ENCODE data around the gene TUBA4B.

Gene TUBA4B

DNA sequence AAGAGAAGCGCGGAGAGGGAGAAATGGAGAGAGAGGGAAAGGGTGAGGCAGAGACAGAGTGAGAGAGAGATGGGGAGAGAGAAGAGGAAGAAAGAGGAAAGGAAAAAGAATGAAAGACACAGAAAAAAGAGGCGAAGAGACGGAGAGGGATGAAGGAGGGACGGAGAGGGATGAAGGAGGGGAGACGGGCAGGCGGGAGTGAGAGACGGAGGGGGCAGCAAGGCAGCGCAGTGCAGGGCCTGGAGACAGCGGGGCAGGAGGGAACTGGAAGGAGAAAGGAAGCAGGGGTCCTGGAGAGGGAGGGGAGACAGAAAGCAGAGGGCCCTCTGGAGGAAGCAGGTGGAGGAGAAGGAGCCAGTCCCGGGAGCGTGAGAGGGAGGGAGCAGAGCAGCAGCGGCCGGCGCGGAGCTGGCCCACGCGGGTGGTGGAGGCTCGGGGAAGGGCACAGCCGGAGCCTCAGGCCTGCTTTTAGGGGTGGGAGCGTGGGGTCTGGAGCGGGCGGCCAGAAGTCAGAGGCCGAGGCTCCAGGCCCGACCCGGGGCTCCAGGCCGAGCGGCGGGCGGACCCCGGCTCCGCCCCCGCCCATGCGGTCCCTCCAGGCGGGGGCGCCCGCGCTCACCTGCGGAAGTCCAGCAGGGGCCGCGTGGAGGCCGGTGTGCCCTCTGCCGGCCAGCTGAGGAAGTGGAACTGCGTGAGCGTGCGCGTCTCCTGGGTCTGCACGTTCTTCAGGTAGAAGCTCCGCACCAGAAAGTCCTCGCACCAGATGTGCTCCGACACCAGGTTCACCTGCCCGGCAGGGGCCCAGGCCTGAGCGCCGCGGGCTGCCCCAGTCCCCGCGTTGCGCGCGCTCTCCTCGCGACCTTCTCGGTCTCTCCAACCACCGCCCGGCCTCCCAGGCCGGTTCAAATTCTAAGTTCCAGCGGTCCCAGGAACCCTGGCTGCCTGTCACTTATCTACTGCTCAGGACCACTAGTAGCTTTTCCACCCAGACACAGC, 41.6 kb downstream of the TUBA4B start:
- DNase-seq (ENCODE audit: insufficient read length, low spot score) (peak; percentile 100), FAIRE-seq (peak; percentile 98)
- no peak for TF ChIP-seq TAF1 (IDR thresholded peaks at IDR 0.05; ENCODE audit: low read depth, low read length)
- TF ChIP-seq PAX5 (IDR thresholded peaks at IDR 0.05; ENCODE audit: insufficient read depth, low read length, severe bottlenecking), result no peak
- TF ChIP-seq SPI1 (IDR thresholded peaks at IDR 0.05; ENCODE audit: low read depth, low read length), result peak; percentile 78

DNA sequence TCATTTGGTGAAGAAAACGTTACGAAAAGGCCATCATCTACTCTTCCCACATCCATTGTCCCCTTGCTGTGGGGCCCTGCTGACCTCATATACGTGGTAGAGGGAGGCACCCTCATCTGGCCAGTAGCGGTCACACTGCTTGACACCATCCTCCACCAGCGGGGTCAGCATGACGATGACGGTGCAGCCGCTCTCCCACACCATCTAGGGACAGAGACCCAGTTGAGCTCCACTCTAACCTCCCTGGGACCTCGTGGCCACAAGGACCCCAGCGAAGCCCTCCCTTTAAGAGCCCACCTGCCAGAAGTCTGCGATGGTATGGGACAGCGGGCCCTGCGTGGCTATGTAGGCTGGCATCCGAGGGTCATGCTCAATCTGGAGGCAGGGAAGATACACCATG, 43.1 kb downstream of the TUBA4B start:
- no peak for TF ChIP-seq POLR2AphosphoS5 (IDR thresholded peaks at IDR 0.05; ENCODE audit: low read depth, low read length)
- no peak for TF ChIP-seq SPI1 (IDR thresholded peaks at IDR 0.05; ENCODE audit: low read depth, low read length)
- no peak for TF ChIP-seq POU2F2 (IDR thresholded peaks at IDR 0.05; ENCODE audit: low read depth, low read length)
- no peak for TF ChIP-seq POLR2A (IDR thresholded peaks at IDR 0.05; ENCODE audit: low read depth, low read length)
- TF ChIP-seq PAX5 (IDR thresholded peaks at IDR 0.05; ENCODE audit: insufficient read depth, low read length, severe bottlenecking), result no peak
- TF ChIP-seq TAF1 (IDR thresholded peaks at IDR 0.05; ENCODE audit: low read depth, low read length), result no peak
- no peak for FAIRE-seq

DNA sequence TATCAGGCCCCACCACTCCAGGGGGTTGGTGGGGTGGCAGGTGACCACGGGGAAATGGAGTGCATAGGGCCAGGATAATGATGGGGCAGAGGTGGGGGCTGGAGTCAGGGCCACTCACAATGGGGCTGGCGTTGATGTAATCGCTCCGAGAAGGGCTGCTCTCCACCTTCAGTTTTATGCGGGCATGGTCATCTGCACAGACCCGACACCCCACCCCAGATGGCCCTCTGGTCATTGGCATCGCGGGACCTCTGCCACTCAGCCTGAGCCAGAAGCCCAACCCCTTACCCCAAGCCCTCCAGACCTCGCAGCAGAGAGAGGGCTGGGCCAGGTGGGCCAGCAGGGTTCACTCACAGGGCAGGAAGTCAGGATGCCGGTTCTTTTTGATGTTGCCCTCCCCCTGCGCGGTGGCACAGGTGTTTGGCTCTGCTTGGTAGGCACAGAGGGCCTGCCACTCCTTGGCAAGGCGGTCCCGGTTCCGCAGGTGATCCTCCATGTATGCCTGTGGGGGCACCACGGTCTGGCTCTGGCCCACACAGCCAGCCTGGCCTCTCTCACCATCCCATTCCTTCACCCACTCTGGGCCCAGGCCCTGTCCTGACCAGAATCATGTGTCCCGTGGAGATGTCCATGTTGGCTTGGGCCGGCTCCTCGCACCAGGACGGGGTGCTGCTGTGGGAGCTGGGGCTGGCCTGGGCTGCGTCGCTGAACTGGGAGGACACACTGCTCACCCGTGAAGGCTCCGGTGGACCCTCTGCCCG, 43.8 kb downstream of the TUBA4B start:
- DNase-seq (ENCODE audit: insufficient read length, low spot score) (no peak), FAIRE-seq (no peak)
- TF ChIP-seq PAX5 (IDR thresholded peaks at IDR 0.05; ENCODE audit: insufficient read depth, low read length, severe bottlenecking), result no peak
- no peak for TF ChIP-seq POLR2AphosphoS5 (IDR thresholded peaks at IDR 0.05; ENCODE audit: low read depth, low read length)
- no peak for TF ChIP-seq POU2F2 (IDR thresholded peaks at IDR 0.05; ENCODE audit: low read depth, low read length)
- TF ChIP-seq TAF1 (IDR thresholded peaks at IDR 0.05; ENCODE audit: low read depth, low read length), result no peak
- TF ChIP-seq SPI1 (IDR thresholded peaks at IDR 0.05; ENCODE audit: low read depth, low read length), result no peak

More for the DNA sequence above, 43.1 kb downstream of the TUBA4B start:
- DNase-seq (ENCODE audit: insufficient read length, low spot score), result no peak

DNA sequence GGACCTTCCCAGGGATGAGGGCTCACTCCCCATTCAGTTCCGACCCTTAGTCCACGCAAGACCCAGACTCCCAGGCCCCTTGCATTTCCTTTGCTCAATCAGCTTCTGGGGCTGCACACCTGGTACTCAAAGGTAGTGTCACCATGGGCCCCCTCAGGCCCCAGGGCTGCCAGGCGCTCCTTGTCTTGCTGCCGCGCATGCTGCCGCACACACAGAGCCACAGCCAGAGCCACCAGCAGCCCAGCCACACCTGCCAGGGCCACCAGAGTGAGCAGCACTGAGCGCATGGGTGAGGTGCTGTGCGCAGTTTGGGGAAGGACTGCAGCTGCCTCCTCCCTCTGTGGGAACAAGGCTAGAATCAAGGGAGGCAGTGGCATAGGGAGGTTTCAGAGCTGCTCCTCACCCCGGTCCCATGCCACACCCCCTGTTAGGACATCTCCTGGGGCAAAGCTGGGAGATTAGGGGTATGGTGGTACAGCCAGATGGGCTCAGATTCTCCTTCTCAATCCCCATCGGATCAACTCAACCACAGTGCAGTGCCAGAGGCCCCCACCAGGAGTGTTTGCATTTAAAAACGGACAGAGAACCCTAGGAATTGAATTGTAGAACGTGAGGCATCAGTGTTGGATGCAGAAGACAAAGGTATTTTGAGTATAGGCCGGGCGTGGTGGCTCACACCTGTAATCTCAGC, 44.9 kb downstream of the TUBA4B start:
- TF ChIP-seq PAX5 (IDR thresholded peaks at IDR 0.05; ENCODE audit: insufficient read depth, low read length, severe bottlenecking), result no peak
- no peak for TF ChIP-seq TAF1 (IDR thresholded peaks at IDR 0.05; ENCODE audit: low read depth, low read length)
- TF ChIP-seq POLR2A (IDR thresholded peaks at IDR 0.05; ENCODE audit: low read depth, low read length), result no peak
- no peak for DNase-seq (ENCODE audit: insufficient read length, low spot score)
- FAIRE-seq, result no peak

DNA sequence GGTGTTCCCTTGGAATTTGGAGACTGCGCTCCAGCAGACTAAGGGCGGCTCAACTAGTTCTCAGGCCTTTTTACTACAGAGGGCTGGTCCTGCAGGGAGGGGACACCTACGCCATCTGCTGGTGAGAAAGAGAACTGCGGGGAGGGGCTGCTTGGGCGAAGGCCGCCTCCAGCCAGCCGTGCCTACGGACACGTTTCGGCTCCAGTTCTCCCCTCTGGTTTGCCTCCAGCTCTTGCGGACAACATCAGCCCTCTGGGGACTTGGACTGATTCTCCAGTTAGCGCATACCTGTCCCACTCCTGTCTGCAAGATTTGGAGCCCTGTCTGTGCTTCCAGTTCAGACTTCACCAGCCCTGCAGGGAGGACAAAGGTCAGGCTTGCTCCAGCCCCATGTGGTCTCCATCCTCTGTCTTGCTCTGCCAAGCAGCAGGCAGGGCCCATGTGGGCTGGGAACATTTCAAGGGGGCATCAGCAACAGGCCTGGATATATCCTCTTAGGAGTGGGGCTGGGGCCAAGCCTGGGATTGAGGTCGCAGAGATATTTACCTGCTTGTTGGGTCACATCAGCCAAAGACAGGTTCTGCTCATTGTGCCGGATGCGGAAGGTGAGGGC, 45.8 kb downstream of the TUBA4B start:
- FAIRE-seq, result peak; percentile 94

DNA sequence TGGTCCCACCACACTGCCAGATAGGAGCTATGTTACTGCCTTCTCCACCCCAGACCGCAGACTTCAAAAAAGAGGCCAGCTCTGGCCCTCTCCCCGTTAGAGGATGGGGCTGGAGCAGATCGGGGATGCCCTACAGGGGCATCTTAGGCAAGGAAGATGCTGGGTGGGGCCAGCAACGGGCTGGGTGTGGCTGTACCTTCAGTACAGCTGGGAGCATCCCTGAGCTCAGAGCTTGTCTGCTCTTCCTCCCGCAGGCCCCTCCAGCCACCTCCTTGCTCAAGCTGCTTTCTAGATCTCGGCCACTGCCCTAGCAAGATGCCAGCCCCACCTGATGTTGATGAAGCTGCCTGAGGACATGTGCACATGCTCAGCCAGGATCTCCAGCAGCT, 46.3 kb downstream of the TUBA4B start:
- no peak for FAIRE-seq

More for the DNA sequence above, 45.8 kb downstream of the TUBA4B start:
- DNase-seq (ENCODE audit: insufficient read length, low spot score), result peak; percentile 90
- no peak for TF ChIP-seq POLR2A (IDR thresholded peaks at IDR 0.05; ENCODE audit: low read depth, low read length)
- TF ChIP-seq POU2F2 (IDR thresholded peaks at IDR 0.05; ENCODE audit: low read depth, low read length), result no peak
- no peak for TF ChIP-seq POLR2AphosphoS5 (IDR thresholded peaks at IDR 0.05; ENCODE audit: low read depth, low read length)
- TF ChIP-seq PAX5 (IDR thresholded peaks at IDR 0.05; ENCODE audit: insufficient read depth, low read length, severe bottlenecking), result no peak
- no peak for TF ChIP-seq SPI1 (IDR thresholded peaks at IDR 0.05; ENCODE audit: low read depth, low read length)
- no peak for TF ChIP-seq TAF1 (IDR thresholded peaks at IDR 0.05; ENCODE audit: low read depth, low read length)

DNA sequence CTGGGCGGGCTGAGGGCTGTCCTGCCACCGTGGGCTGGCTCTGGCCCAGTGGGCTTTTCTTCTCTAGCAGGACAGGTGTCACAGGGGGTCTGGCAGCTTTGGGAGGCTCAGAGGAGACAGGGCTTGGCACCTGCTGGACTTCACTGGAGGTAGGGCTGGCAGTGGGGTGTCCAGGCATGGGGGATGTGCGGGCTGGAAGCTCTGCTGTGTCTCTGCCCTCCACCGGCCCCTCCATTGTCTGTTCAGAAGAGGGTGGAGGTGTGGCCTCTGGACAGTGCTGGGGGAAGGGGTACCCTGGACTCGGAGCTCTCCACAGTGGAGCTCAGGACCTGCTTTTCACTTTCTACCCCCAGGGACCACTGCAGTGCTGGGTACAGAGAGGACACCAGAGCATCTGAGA, 47.0 kb downstream of the TUBA4B start:
- FAIRE-seq (no peak), DNase-seq (ENCODE audit: insufficient read length, low spot score) (no peak)
- no peak for TF ChIP-seq SPI1 (IDR thresholded peaks at IDR 0.05; ENCODE audit: low read depth, low read length)
- TF ChIP-seq TAF1 (IDR thresholded peaks at IDR 0.05; ENCODE audit: low read depth, low read length), result no peak
- TF ChIP-seq PAX5 (IDR thresholded peaks at IDR 0.05; ENCODE audit: insufficient read depth, low read length, severe bottlenecking), result no peak
- TF ChIP-seq POLR2A (IDR thresholded peaks at IDR 0.05; ENCODE audit: low read depth, low read length), result no peak
- TF ChIP-seq POU2F2 (IDR thresholded peaks at IDR 0.05; ENCODE audit: low read depth, low read length), result no peak
- TF ChIP-seq POLR2AphosphoS5 (IDR thresholded peaks at IDR 0.05; ENCODE audit: low read depth, low read length), result no peak

More for the DNA sequence above, 46.3 kb downstream of the TUBA4B start:
- DNase-seq (ENCODE audit: insufficient read length, low spot score), result no peak
- TF ChIP-seq POU2F2 (IDR thresholded peaks at IDR 0.05; ENCODE audit: low read depth, low read length) (no peak), POLR2A (IDR thresholded peaks at IDR 0.05; ENCODE audit: low read depth, low read length) (no peak), POLR2AphosphoS5 (IDR thresholded peaks at IDR 0.05; ENCODE audit: low read depth, low read length) (no peak), TAF1 (IDR thresholded peaks at IDR 0.05; ENCODE audit: low read depth, low read length) (no peak), PAX5 (IDR thresholded peaks at IDR 0.05; ENCODE audit: insufficient read depth, low read length, severe bottlenecking) (no peak), SPI1 (IDR thresholded peaks at IDR 0.05; ENCODE audit: low read depth, low read length) (no peak)

DNA sequence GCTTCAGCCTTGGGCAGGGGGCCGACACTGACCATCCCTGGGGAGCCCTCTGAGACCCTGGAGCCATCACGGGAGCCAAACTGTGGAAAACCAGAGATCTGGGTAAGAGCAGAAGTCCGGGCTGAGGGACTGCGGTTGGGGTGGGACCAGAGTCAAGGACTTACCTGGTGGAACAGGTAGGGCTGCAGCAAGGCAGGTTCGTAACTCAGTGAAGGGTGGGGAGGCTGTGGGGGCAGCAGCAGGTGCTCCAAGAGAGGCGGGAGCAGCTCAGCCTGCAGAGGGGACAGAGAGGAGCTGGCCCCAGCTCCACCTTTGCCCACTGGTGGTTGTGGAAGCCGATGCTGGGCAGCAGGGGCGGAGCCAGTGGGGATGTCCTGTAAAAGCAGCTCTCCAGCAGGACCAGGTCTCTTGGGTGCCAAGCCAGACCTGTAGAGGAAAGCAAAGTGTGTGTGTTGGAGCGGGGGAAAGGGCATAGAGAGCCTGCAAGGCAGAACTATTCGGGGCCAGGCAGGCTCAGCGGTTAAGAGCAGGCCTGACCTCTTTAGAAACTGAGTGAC, 49.4 kb downstream of the TUBA4B start:
- no peak for FAIRE-seq
- DNase-seq (ENCODE audit: insufficient read length, low spot score), result no peak
- TF ChIP-seq PAX5 (IDR thresholded peaks at IDR 0.05; ENCODE audit: insufficient read depth, low read length, severe bottlenecking) (no peak), POLR2A (IDR thresholded peaks at IDR 0.05; ENCODE audit: low read depth, low read length) (no peak), POLR2AphosphoS5 (IDR thresholded peaks at IDR 0.05; ENCODE audit: low read depth, low read length) (no peak), SPI1 (IDR thresholded peaks at IDR 0.05; ENCODE audit: low read depth, low read length) (no peak), TAF1 (IDR thresholded peaks at IDR 0.05; ENCODE audit: low read depth, low read length) (no peak), POU2F2 (IDR thresholded peaks at IDR 0.05; ENCODE audit: low read depth, low read length) (no peak)
